GM21737 (cell line): ENCODE data around the gene PHIP.

Experiments
- ATAC-seq: cut with Tn5 transposase; IDR thresholded peaks from one replicate; pipeline ENCODE4 v1.9.1; 2021; ENCODE audit warnings: mild to moderate bottlenecking, moderate library complexity; ENCODE audit not compliant: unreplicated experiment

The PHIP gene

DNA sequence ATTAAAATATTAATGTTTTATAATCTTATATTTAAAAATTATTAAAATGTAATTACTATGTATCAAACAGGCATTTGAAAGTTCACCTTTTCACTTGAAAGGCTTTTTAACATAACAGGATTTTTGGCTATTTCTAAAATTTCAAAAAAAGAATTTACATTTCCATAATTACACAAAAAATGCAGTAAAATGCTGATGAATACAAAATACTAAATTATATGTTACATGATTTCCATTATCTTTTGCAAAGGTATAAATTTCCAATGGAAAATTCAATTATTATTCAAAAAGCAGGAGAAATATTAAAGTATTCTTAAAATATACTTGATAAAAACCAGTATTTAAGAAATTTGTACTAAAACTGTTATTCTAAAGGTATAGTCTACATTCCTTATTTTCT is 66.1 kb downstream of the PHIP start:
- no peak for ATAC-seq

- ATAC-seq: no peak
Observed at GRCh38 chr6:79010422-79010821, 67.6 kb downstream of the PHIP start.

GRCh38 chr6:79009819-79010218 is 68.2 kb downstream of the PHIP start:
- no peak for ATAC-seq

DNA sequence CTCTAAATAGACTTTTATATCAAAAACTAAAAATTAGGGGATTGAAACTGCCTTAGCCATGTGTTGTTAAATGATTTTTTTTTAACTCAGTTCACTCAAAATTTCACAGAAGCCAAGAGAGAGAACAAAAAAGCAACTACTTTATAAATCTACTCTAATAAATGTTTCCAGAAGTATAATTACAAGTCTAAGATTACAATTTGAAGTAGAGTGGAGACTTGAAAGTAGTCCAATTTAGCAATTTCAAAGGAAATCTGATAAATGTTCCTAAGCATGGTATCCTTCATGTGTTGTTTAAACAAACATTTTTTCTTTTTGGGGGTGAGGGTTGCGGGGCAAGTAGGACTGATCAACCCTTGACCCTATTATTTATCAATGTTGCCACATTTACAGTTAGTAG is 72.6 kb downstream of the PHIP start:
- ATAC-seq: no peak

GRCh38 chr6:79005024-79005423 is 73.0 kb downstream of the PHIP start:
- no peak for ATAC-seq

- no peak for ATAC-seq
Observed at GRCh38 chr6:79004239-79004638, 73.8 kb downstream of the PHIP start.

DNA sequence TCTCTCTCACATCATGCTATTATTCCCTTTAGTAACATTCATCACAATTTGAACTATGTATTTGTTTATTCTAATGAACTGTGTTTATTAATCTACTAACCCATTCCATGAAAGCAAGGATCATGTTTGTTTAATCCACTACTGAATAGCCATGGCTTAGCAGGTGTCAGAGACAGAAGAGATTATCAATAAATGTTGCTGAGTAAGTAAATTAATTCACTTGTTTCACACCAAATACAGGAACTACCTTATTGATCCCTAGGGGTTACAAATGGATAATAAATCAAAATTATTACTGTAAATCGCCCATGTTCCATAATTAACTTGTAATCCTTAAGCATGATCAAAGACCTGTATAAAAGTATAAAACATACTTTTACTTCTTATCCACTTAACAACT is 76.6 kb downstream of the PHIP start:
- ATAC-seq: no peak

DNA sequence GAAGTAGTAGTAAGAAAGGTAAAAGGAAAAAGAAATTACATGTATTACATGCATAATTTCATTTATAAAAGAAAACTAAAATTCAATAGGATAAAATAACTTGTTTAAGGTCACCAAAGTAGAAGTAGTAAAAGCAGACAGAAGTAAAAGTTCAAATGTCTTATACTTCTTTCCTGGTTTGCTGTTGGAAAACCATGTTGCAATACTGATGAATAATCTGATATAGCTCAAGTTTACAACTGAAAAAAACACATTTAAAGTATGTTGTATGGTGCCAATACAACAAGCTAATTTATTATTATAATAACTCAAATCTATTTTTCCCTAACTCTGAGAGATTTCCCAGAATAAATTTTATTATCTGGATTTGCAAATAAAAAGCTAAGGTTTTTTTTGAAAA is 78.3 kb downstream of the PHIP start:
- no peak for ATAC-seq

- no peak for ATAC-seq
Observed at GRCh38 chr6:78995946-78996345, 82.1 kb downstream of the PHIP start.

DNA sequence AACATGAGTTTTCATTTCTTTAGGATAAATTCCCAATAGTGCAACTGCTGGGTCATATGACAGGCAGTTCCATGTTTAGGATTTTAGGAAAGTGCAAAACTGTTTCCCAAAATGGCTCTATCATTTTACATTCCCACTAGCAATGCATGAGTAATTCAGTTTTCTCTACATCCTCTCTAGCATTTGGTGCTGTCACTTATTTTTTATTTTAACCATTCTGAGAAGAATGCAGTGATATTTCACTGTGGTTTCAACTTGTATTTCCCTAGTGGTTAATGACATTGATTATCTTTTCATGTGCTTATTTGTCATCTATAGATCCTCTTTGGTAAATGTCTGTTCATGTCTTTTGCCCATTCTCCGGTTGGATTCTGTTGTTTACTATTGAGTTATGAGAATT is 82.7 kb downstream of the PHIP start:
- no peak for ATAC-seq

- no peak for ATAC-seq
Observed at GRCh38 chr6:78993955-78994354, 84.1 kb downstream of the PHIP start.

DNA sequence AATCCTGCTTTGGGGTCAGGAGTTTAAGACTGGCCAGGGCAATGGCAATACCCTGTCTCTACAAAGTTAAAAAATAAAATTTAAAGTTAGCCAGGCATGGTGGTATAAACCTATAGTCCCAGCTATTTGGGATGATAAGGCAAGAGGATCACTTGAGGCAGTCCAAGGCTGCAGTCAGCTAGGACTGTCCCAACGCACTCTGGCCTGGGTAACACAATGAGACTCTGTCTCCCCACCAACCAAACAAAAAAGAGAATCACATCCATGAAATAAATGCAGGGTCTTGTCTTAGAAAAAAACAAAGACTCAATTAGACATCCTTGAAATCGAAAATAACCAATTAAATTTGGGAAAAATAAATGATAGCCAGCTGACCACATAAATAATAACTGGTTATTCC is 88.9 kb downstream of the PHIP start:
- ATAC-seq: no peak

DNA sequence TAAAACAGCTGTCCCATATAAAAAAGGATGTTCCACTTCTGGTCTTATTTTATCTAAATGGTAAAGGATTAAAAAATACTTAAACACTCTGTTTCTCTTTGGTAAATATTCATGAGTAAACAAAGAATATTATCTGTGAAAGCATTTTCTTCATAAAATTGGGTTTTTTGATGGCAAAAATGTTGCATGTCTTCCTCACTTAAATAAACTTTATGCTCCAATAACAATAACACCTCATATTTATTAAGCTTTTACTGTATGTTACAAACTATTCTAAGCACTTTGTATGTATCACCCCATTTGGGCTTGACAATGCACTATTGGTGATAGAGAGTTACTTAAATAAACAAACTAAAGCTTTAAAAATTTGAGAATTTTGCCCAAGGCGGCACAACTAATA is 91.9 kb downstream of the PHIP start:
- no peak for ATAC-seq

GRCh38 chr6:78984225-78984950 is 93.7 kb downstream of the PHIP start:
- no peak for ATAC-seq

DNA sequence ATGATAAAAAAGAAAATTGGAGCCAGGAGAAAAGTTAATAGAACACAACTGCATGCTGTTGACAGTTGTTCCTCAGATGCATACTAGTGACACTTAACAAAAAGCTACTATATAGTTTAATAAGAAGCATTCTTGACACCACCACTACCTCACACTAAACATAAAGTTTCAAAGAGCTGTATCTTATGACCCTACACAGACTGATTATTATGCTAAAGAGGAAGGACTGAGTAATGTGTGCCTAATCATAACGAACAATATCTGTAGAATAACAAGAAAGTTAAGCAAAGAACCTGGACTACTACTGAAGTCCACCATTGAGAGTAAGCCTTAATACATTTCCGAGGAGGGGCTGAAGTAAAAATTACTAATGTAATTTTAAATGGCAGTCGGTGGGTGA is 110.9 kb downstream of the PHIP start:
- no peak for ATAC-seq

GRCh38 chr6:78966542-78966941 is 111.5 kb downstream of the PHIP start:
- no peak for ATAC-seq

DNA sequence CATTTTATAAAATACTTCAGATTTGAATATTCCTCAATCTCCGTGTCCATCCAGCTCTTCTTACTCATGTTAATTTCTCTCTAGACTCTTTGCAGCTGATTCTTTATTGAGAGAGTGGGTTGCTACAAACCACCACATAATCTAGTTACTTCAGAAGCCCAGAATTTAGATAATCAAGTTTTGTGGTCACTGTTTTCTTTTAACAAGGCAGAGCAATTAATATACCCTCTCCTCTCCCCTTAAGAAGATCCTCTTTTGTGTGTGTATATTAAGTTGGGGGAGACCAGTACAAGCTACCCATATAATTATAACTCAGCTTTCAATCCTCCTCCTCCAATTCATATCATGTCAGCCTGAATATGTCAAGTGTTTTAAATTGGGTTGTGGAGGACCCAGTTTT is 115.6 kb downstream of the PHIP start:
- ATAC-seq: no peak

DNA sequence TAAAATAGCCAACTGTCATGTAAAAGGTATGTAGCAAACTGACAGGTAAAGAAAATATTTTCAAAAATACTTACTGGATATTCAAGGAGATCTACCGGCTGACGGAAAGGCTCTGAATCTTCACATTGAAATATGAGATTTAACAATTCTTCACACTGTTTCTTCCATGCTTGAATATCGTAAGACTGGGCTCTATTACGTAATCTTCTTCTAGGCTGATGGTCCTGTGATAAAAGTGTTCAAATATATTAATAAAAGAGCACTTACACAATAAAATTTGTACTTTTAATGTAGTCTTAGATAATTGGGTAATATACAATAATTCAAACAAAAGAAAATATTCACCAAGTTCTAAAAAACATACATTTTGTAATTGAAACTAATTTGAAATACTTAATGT is 123.3 kb downstream of the PHIP start:
- no peak for ATAC-seq

DNA sequence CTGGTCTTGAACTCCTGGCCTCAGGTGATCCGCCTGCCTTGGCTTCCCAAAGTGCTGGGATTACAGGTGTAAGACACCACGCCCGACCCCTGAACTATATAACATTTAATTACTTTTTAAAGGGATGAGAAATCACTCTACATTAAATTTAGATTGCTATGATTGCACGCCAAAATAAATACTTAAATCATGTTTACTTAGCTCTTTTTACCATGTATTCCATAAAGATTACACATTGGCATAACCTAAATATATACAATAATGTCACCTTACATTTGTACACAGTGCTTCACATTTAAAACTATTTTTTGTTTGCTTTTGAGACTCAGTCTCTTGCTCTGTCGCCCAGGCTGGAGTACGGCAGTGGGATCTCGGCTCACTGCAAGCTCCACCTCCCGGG is 124.3 kb downstream of the PHIP start:
- no peak for ATAC-seq

DNA sequence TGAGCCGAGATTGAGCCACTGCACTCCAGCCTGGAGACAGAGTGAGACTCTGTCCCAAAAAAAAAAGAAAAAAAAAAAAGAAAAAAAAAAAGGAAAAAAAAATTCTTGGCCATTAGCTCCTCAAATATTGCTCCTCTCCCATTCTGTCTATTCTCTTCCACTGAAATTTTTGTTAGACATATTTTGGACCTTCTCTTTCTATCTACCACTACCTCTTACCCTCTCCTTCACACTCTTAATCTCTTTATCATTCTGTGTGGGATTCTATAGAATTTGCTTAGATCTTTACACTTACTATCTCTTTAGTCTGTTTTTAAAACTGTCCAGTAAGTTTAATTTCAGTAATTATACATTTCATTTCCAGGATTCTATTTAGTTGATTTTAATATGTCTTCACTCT is 125.7 kb downstream of the PHIP start:
- no peak for ATAC-seq

DNA sequence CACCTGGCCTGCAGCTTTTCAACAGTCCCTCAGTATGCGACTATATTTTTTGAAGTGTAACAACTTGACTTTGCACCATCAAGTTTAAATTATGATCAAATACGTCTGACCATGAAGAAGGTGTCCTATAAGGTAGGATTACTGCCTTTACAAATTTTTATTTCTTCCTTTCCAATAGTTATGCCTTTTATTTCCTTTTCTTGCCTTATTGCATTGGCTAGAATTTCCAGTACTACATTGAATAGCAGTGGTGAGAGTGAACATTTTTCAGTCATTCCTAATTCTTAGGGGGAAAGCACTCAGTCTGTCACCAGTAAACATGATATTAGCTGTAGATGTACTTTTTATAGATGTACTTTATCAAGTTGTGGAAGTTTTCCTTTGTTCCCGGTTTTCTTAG is 129.3 kb downstream of the PHIP start:
- no peak for ATAC-seq

DNA sequence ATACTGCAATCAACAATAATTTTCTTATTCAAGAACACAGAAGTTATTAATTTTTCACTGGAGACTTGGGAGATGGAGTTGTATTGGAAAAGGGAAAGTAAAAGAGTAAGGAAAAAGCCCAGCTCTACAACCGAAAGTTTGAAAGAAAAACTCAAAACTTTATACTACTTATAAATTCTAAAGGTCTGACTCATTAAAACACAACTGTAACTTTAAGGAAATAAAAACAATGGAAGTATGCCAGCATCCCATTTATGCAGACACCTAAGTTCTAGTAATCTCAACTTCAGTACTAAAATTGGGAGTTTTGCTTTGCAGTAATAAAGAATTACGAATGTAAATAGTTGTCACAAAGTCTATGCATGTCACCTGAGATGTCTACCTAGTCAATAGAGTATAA is 130.1 kb downstream of the PHIP start:
- ATAC-seq: no peak

GRCh38 chr6:78947529-78947928 is 130.5 kb downstream of the PHIP start:
- ATAC-seq: no peak
